Measurements from ENCODE around the gene CETP. TPM values are rescaled to one million over a fixed set of nuclear protein-coding genes. Genes with fewer than 3 reads are reported as not detected.

The CETP gene
- polyA plus RNA-seq, 1 donor (not counting 4 experiments of a cell fraction or from before 2014, with no cell fraction given) = not detected

- DNase-seq (ENCODE audit: low read depth, low spot score) (no peak), FAIRE-seq (no peak)
- no peaks in the 10 kb centered on the region for H4K20me1 ChIP-seq (ENCODE audit: control insufficient read depth, extremely low read depth, insufficient read depth, low read length)
- no peaks in the 10 kb centered on the region for H3K9me3 ChIP-seq (ENCODE audit: control insufficient read depth, low read depth, low read length)
- H3K9me1 ChIP-seq (ENCODE audit: control insufficient read depth, extremely low read depth, insufficient read depth, low read length) = no peaks in the 10 kb centered on the region
- H3K4me1 ChIP-seq (ENCODE audit: control insufficient read depth, extremely low read depth, insufficient read depth, low read length) = peaks cover 11% of the 10 kb centered on the region
- H3K27me3 ChIP-seq (ENCODE audit: control insufficient read depth, extremely low read depth, insufficient read depth, low read length) = no peaks in the 10 kb centered on the region
- H3K4me2 ChIP-seq (ENCODE audit: control insufficient read depth, extremely low read depth, insufficient read depth, low read depth, low read length) = no peak overlapping the region
- no peak overlapping the region for H2AFZ ChIP-seq (ENCODE audit: control insufficient read depth, low read length)
- H3K79me2 ChIP-seq (ENCODE audit: control insufficient read depth, insufficient read depth, low read length) = no peaks in the 10 kb centered on the region
- dilution Hi-C loops (cut with MboI; ENCODE audit: extremely low pct_ligation_motif_present, low sequenced_read_pairs) = no loop called here
- H3K36me3 ChIP-seq (ENCODE audit: control insufficient read depth in 2 of 2, extremely low read depth in 1 of 2, insufficient read depth in 2 of 2, low read length in 2 of 2) = no peaks in the 10 kb centered on the region
- no peak overlapping the region for H3K4me3 ChIP-seq (ENCODE audit: control insufficient read depth in 2 of 3, extremely low read depth in 1 of 3, insufficient read depth in 2 of 3, low read depth in 1 of 3, low read length in 3 of 3)
- TF ChIP-seq CTCF (optimal IDR thresholded peaks at IDR 0.05 in 1 of 3, IDR thresholded peaks at IDR 0.05 in 1 of 3, conservative IDR thresholded peaks at IDR 0.05 in 1 of 3; ENCODE audit: extremely low read depth in 1 of 3, insufficient read depth in 2 of 3, low read length in 3 of 3) (no peak), EZH2 (IDR thresholded peaks at IDR 0.05; ENCODE audit: low read length) (no peak)
- H3K27ac ChIP-seq (ENCODE audit: control insufficient read depth, insufficient read depth, low read length) = no peak overlapping the region
- H3K9ac ChIP-seq (ENCODE audit: control insufficient read depth, extremely low read depth, insufficient read depth, low read length) = no peak overlapping the region
Measured at GRCh38 chr16:56923481-56924091, 38.2 kb upstream of the CETP start.

GRCh38 chr16:56927471-56927870, 34.3 kb upstream of the CETP start:
- Histone ChIP-seq H3K79me2 (ENCODE audit: control insufficient read depth, insufficient read depth, low read length) (peaks cover 5% of the 10 kb centered on the region), H3K4me2 (ENCODE audit: control insufficient read depth, extremely low read depth, insufficient read depth, low read depth, low read length) (no peak overlapping the region), H3K36me3 (ENCODE audit: control insufficient read depth in 2 of 2, extremely low read depth in 1 of 2, insufficient read depth in 2 of 2, low read length in 2 of 2) (no peaks in the 10 kb centered on the region), H3K4me1 (ENCODE audit: control insufficient read depth, extremely low read depth, insufficient read depth, low read length) (peaks cover 6% of the 10 kb centered on the region), H3K9ac (ENCODE audit: control insufficient read depth, extremely low read depth, insufficient read depth, low read length) (no peak overlapping the region), H3K27me3 (ENCODE audit: control insufficient read depth, extremely low read depth, insufficient read depth, low read length) (no peaks in the 10 kb centered on the region), H3K9me3 (ENCODE audit: control insufficient read depth, low read depth, low read length) (no peaks in the 10 kb centered on the region), H3K4me3 (ENCODE audit: control insufficient read depth in 2 of 3, extremely low read depth in 1 of 3, insufficient read depth in 2 of 3, low read depth in 1 of 3, low read length in 3 of 3) (no peak overlapping the region), H2AFZ (ENCODE audit: control insufficient read depth, low read length) (no peak overlapping the region), H3K27ac (ENCODE audit: control insufficient read depth, insufficient read depth, low read length) (no peak overlapping the region), H4K20me1 (ENCODE audit: control insufficient read depth, extremely low read depth, insufficient read depth, low read length) (no peaks in the 10 kb centered on the region), H3K9me1 (ENCODE audit: control insufficient read depth, extremely low read depth, insufficient read depth, low read length) (no peaks in the 10 kb centered on the region)
- no peak for DNase-seq (ENCODE audit: low read depth, low spot score)
- FAIRE-seq = no peak
- TF ChIP-seq CTCF (optimal IDR thresholded peaks at IDR 0.05 in 1 of 3, IDR thresholded peaks at IDR 0.05 in 1 of 3, conservative IDR thresholded peaks at IDR 0.05 in 1 of 3; ENCODE audit: extremely low read depth in 1 of 3, insufficient read depth in 2 of 3, low read length in 3 of 3) (no peak), EZH2 (IDR thresholded peaks at IDR 0.05; ENCODE audit: low read length) (no peak)
- dilution Hi-C loops (cut with MboI; ENCODE audit: extremely low pct_ligation_motif_present, low sequenced_read_pairs) = no loop called here
